GM23338 (cell line): Measurements from ENCODE around the gene TSPO2. TPM values are rescaled to one million over a fixed set of nuclear protein-coding genes. Genes with fewer than 3 reads are reported as not detected.

Experiments used
- ATAC-seq: fragments of 200-7000 bp; cut with Tn5 transposase; 3 replicates; pipeline ENCODE4 v1.9.1; 2020
- DNase-seq: peaks from one replicate; pipeline ENCODE4 v3.0.0-alpha.2; 2015; ENCODE audit warnings: low spot score
- H2AFZ ChIP-seq: fragments of 200-600 bp; sonication (generic); 2 replicates; pipeline ENCODE4 v1.8.0; 2016; ENCODE audit warnings: antibody characterized with exemption, mild to moderate bottlenecking, moderate library complexity
- H3F3A ChIP-seq: fragments of 200-600 bp; sonication (generic); replicated peaks from 2 replicates; pipeline ENCODE4 v1.8.0; 2017; ENCODE audit warnings: antibody characterized with exemption, mixed run types, low read depth
- H3K27ac ChIP-seq: fragments of 200-600 bp; sonication (generic); 2 replicates; pipeline ENCODE4 v1.6.1; 2016; ENCODE audit warnings: low read depth
- H3K27me3 ChIP-seq: fragments of 200-600 bp; sonication (generic); 2 replicates; pipeline ENCODE4 v1.8.0; 2016; ENCODE audit warnings: mild to moderate bottlenecking, mixed run types, moderate library complexity; ENCODE audit not compliant: insufficient read depth
- H3K36me3 ChIP-seq: fragments of 200-600 bp; sonication (generic); 2 replicates; pipeline ENCODE4 v1.8.0; 2016; ENCODE audit warnings: mild to moderate bottlenecking; ENCODE audit not compliant: insufficient read depth
- H3K4me1 ChIP-seq: fragments of 200-600 bp; sonication (generic); 2 replicates; pipeline ENCODE4 v1.8.0; 2016; ENCODE audit warnings: mild to moderate bottlenecking, moderate library complexity; ENCODE audit not compliant: insufficient read depth
- H3K4me2 ChIP-seq: fragments of 200-600 bp; sonication (generic); 2 replicates; pipeline ENCODE4 v1.7.1; 2017; ENCODE audit warnings: mixed run types
- H3K4me3 ChIP-seq: fragments of 200-600 bp; sonication (generic); 2 replicates; pipeline ENCODE4 v1.6.1; 2016; ENCODE audit warnings: mixed run types
- H3K79me2 ChIP-seq: fragments of 200-600 bp; sonication (generic); replicated peaks from 2 replicates; pipeline ENCODE4 v1.8.0; 2017; ENCODE audit warnings: mild to moderate bottlenecking; ENCODE audit not compliant: insufficient read depth
- H3K9me2 ChIP-seq: fragments of 200-600 bp; sonication (generic); 2 replicates; pipeline ENCODE4 v1.8.0; 2017; ENCODE audit not compliant: insufficient read depth
- H4K20me1 ChIP-seq: fragments of 200-600 bp; sonication (generic); replicated peaks from 2 replicates; pipeline ENCODE4 v1.8.0; 2017; ENCODE audit warnings: mild to moderate bottlenecking; ENCODE audit not compliant: insufficient read depth
- H3K27ac Mint-ChIP-seq: 2 replicates; pipeline ENCODE4 v1.8.0; 2020; ENCODE audit warnings: inconsistent platforms, mild to moderate bottlenecking, moderate library complexity, mixed read lengths
- H3K27me3 Mint-ChIP-seq: 3 replicates; pipeline ENCODE4 v1.8.0; 2022; ENCODE audit warnings: low read depth, mild to moderate bottlenecking, moderate library complexity, mixed read lengths, inconsistent platforms; ENCODE audit not compliant: insufficient read depth, poor library complexity
- H3K36me3 Mint-ChIP-seq: 3 replicates; pipeline ENCODE4 v1.8.0; 2021; ENCODE audit warnings: low read depth, mild to moderate bottlenecking, inconsistent platforms, moderate library complexity, mixed read lengths
- H3K4me1 Mint-ChIP-seq: 3 replicates; pipeline ENCODE4 v1.8.0; 2020; ENCODE audit warnings: mild to moderate bottlenecking, inconsistent platforms, mixed read lengths
- H3K4me3 Mint-ChIP-seq: 3 replicates; pipeline ENCODE4 v1.8.0; 2021; ENCODE audit warnings: moderate library complexity, mild to moderate bottlenecking, inconsistent platforms, mixed read lengths
- H3K9me3 Mint-ChIP-seq: 3 replicates; pipeline ENCODE4 v1.8.0; 2020; ENCODE audit warnings: moderate library complexity, mild to moderate bottlenecking, inconsistent platforms, mixed read lengths
- CREB1 ChIP-seq: fragments of 250-450 bp; sonication (Bioruptor Pico); IDR thresholded peaks from 2 replicates; pipeline ENCODE4 v1.5.0; 2020; ENCODE audit warnings: low read depth, mild to moderate bottlenecking, moderate library complexity
- CTCF ChIP-seq, 2 experiments: fragments of 200-600 bp in 1 of 2; sonication (generic) in 1 of 2; conservative IDR thresholded peaks; 2 replicates each; pipeline versions ENCODE4 v1.5.1 to v1.6.1; 2016 to 2017; ENCODE audit warnings: antibody characterized with exemption in 2 of 2, low read depth in 2 of 2, mild to moderate bottlenecking in 2 of 2, moderate library complexity in 1 of 2
- ETS1 ChIP-seq: IDR thresholded peaks from 2 replicates; pipeline ENCODE4 v1.6.1; 2016; ENCODE audit warnings: antibody characterized with exemption
- EZH2 ChIP-seq: fragments of 200-600 bp; sonication (generic); IDR thresholded peaks from one replicate; pipeline ENCODE4 v1.8.0; 2017; ENCODE audit warnings: antibody characterized with exemption, mild to moderate bottlenecking, low read depth; ENCODE audit not compliant: unreplicated experiment
- EZH2phosphoT487 ChIP-seq: fragments of 200-600 bp; sonication (generic); IDR thresholded peaks from one replicate; pipeline ENCODE4 v1.8.1; 2018; ENCODE audit warnings: antibody characterized with exemption; ENCODE audit not compliant: unreplicated experiment
- JUNB ChIP-seq: IDR thresholded peaks from one replicate; pipeline ENCODE4 v1.6.1; 2016; ENCODE audit warnings: antibody characterized with exemption; ENCODE audit not compliant: unreplicated experiment
- NANOG ChIP-seq: IDR thresholded peaks from 2 replicates; pipeline ENCODE4 v1.6.1; 2016; ENCODE audit warnings: antibody characterized with exemption, borderline replicate concordance
- POLR2AphosphoS5 ChIP-seq: IDR thresholded peaks from 2 replicates; pipeline ENCODE4 v1.6.1; 2016; ENCODE audit warnings: antibody characterized with exemption, low read depth
- REST ChIP-seq: IDR thresholded peaks from one replicate; pipeline ENCODE4 v1.6.1; 2018; ENCODE audit warnings: antibody characterized with exemption; ENCODE audit not compliant: unreplicated experiment
- STAT1 ChIP-seq: IDR thresholded peaks from one replicate; pipeline ENCODE4 v1.6.1; 2016; ENCODE audit warnings: antibody characterized with exemption; ENCODE audit not compliant: unreplicated experiment
- ZNF114 ChIP-seq: fragments of 250-450 bp; sonication (Bioruptor Pico); IDR thresholded peaks from 2 replicates; pipeline ENCODE4 v1.5.0; 2020; ENCODE audit warnings: mild to moderate bottlenecking, moderate library complexity
- ZNF331 ChIP-seq: fragments of 250-450 bp; sonication (Bioruptor Pico); IDR thresholded peaks from 2 replicates; pipeline ENCODE4 v1.5.0; 2020; ENCODE audit warnings: low read depth, mild to moderate bottlenecking, moderate library complexity
- ZNF462 ChIP-seq: fragments of 250-450 bp; sonication (Bioruptor Pico); IDR thresholded peaks from 2 replicates; pipeline ENCODE4 v1.5.0; 2020; ENCODE audit warnings: mild to moderate bottlenecking, moderate library complexity
- polyA plus RNA-seq: library from polyadenylated mRNA; unstranded; fragments of >200 nt; fragmentation: Nextera tagmentation; extraction: Ambion mirVana; gene quantifications from 2 replicates; pipeline ENCODE4 v1.2.1, GENCODE V29; 2016
- total RNA-seq: library from RNA; depleted of rRNA; stranded (reverse); fragments of >200 nt; shearing (Covaris generic); gene quantifications from 2 replicates; pipeline ENCODE4 v1.2.3, GENCODE V29; 2014

Gene TSPO2
- total and polyA plus RNA-seq, 2 experiments from 2014 or later, result 0.31 TPM; not detected in 1

GRCh38 chr6:41009669-41010068 lies 32.6 kb upstream of the TSPO2 start:
- Histone ChIP-seq H3K27ac (no peak overlapping the region), H4K20me1 (no peaks in the 10 kb centered on the region), H3F3A (no peaks in the 10 kb centered on the region), H3K9me2 (peaks cover 9% of the 10 kb centered on the region; the same call in 1 of the 2 replicates), H3K36me3 (no peaks in the 10 kb centered on the region), H2AFZ (no peak overlapping the region), H3K79me2 (no peaks in the 10 kb centered on the region), H3K4me2 (no peak overlapping the region), H3K27me3 (no peaks in the 10 kb centered on the region), H3K4me3 (no peak overlapping the region), H3K4me1 (no peaks in the 10 kb centered on the region)
- DNase-seq (no peak), ATAC-seq (no peak)
- H3K9me3 Mint-ChIP-seq, result no peaks in the 10 kb centered on the region; the same call in 2 of the 3 replicates
- no peaks in the 10 kb centered on the region; the same call in 2 of the 3 replicates for H3K36me3 Mint-ChIP-seq
- peaks cover 5% of the 10 kb centered on the region for H3K4me1 Mint-ChIP-seq
- H3K4me3 Mint-ChIP-seq, result no peak overlapping the region
- no peak overlapping the region for H3K27ac Mint-ChIP-seq
- no peak for TF ChIP-seq CTCF (conservative IDR thresholded peaks at IDR 0.05; ENCODE audit: low read depth in 2 of 2)
- TF ChIP-seq ZNF331, result no peak
- no peak for TF ChIP-seq JUNB
- no peak for TF ChIP-seq POLR2AphosphoS5
- TF ChIP-seq ETS1, result no peak
- TF ChIP-seq EZH2phosphoT487, result no peak
- TF ChIP-seq ZNF462 (CRISPR knock-in tag), result no peak
- no peak for TF ChIP-seq REST
- TF ChIP-seq CREB1 (CRISPR knock-in tag), result no peak
- no peak for TF ChIP-seq EZH2
- no peak for TF ChIP-seq STAT1
- TF ChIP-seq NANOG, result no peak
- TF ChIP-seq ZNF114 (CRISPR knock-in tag), result no peak
- peaks cover 2% of the 10 kb centered on the region for H3K27me3 Mint-ChIP-seq
